ENCODE measurements around the gene SRMS. TPM values are rescaled to one million over a fixed set of nuclear protein-coding genes. Genes with fewer than 3 reads are reported as not detected.
A peak's percentile ranks its signal among the peaks of the same experiment; 100 is the strongest.

SRMS gene
- total RNA-seq, 1 donor from 2014 or later: not detected

DNA sequence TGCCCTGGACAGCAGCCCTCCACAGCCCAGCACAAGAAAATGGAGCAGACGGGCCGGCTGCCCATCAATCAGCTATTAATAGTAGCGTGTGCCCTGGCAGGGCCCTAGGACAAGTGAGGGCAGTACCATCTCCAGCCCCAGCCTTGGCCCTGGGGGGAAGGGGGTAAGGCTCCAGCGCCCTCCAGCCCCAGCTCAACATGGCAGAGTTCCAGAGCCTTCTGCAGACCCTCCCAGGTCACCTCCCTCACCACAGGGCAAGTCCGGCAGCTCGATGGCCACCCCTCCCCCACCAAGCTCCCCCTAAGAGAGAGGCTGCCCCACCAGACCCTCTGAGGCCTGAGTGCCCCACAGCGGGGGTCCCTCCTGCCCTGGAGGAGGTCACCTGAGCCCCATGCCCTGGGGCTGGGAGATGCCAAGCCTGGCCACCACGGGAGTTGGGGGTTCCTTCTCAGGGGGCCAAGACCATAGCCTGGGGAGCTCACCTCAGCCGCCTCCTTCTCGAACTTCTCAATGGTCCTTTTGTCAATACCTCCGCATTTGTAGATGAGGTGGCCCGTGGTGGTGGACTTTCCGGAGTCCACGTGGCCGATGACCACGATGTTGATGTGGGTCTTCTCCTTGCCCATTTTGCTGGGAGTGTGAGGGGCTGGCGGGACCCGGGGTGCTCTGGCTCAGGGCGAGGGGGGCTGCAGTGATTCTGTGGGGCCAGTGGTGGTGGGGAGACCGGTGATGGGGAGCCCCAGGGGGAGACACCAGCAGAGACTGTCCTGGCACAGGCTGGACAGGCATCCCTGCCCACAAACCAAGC, 50.2 kb downstream of the SRMS start:
- Histone ChIP-seq H3K4me3 (ENCODE audit: low read length in 3 of 3) (peak overlapping the region; percentile 73 to 88 (median 85)), H3K4me1 (ENCODE audit: control insufficient read depth in 3 of 3, insufficient read depth in 3 of 3, low read length in 3 of 3) (peaks cover 41 to 69% (median 59%) of the 10 kb centered on the region in 3 donors), H3K9me3 (ENCODE audit: control insufficient read depth in 3 of 3, low read length in 3 of 3) (no peaks in the 10 kb centered on the region), H3K27me3 (ENCODE audit: control insufficient read depth in 3 of 3, insufficient read depth in 3 of 3, low read length in 3 of 3) (peaks cover 0 to 16% (median 4%) of the 10 kb centered on the region in 3 donors), H3K36me3 (ENCODE audit: control insufficient read depth in 3 of 3, insufficient read depth in 3 of 3, low read length in 3 of 3) (peaks cover 19 to 47% (median 37%) of the 10 kb centered on the region in 3 donors), H3K9ac (ENCODE audit: low read depth in 1 of 3, low read length in 3 of 3) (peak overlapping the region; percentile 84 to 95 (median 94)), H3K27ac (ENCODE audit: low read depth, low read length) (peak overlapping the region; percentile 98)

DNA sequence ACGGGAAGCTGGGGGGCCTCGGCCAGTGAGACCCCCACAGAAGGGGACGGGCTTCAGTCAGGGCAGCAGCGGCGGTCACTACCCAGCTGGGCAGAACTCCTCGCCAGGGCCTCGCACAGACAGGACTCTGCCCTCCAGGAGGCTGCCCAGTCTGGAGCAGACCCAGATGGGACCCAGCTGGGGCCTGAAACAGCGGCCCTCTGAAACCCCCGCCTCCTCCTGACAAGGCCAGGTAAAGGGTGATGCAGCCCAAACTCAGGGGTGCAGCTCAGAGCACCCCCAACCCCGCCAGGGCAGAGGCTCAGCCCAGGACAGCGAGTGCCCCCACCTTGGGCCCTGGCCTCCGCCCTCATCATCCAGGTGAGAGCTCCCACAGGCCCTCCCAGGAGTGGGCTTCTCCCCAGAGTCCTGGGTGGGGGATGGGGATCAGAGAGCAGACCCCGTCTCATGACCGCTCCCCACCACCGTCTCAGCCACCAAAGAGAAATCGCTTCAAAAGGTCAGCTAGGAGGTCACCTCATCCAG, 50.9 kb downstream of the SRMS start:
- Histone ChIP-seq H3K27ac (ENCODE audit: low read depth, low read length) (peak overlapping the region; percentile 98), H3K27me3 (ENCODE audit: control insufficient read depth in 3 of 3, insufficient read depth in 3 of 3, low read length in 3 of 3) (peaks cover 0 to 16% (median 4%) of the 10 kb centered on the region in 3 donors), H3K9me3 (ENCODE audit: control insufficient read depth in 3 of 3, low read length in 3 of 3) (no peaks in the 10 kb centered on the region), H3K36me3 (ENCODE audit: control insufficient read depth in 3 of 3, insufficient read depth in 3 of 3, low read length in 3 of 3) (peaks cover 25 to 52% (median 43%) of the 10 kb centered on the region in 3 donors), H3K4me3 (ENCODE audit: low read length in 3 of 3) (peak overlapping the region; percentile 57 to 88 (median 85)), H3K4me1 (ENCODE audit: control insufficient read depth in 3 of 3, insufficient read depth in 3 of 3, low read length in 3 of 3) (peaks cover 38 to 68% (median 56%) of the 10 kb centered on the region in 3 donors), H3K9ac (ENCODE audit: low read depth in 1 of 3, low read length in 3 of 3) (peak overlapping the region; percentile 84 to 95 (median 94))

DNA sequence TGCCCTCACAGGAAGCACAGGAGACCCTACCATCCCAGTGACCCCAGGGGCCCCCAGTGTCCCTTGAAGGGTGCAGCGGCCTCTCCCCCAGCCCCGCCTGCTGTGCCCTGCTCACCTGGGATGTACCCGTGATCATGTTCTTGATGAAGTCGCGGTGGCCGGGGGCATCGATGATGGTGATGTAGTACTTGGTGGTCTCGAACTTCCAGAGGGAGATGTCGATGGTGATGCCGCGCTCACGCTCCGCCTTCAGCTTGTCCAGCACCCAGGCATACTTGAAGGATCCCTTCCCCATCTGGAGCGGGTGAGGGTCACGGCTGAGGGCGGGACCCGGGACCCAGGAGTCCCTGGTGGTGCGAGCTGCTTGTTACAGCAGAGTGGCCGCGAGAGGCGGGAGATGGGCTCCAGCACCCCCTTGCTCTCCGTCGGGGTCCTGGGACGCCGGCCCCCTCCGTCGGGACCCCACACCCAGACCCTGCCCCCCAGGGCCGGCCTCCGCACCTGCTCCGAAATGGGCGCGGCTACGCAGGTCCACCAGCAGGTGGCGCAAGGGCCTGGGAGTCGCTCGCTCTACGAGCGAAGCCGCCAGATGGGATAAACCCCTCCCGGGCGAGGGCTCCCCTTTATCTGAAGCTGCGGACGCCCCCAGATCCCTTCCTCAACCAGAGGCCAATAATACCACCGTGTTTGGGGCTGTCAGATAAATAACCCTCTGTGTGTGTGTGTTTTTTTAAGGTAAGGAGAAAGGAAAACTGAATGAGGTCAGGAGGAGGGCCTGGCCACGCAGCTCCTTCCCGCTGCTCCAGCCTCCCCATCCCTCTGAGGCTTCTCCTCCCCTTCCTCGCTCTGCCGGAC, 51.6 kb downstream of the SRMS start:
- Histone ChIP-seq H3K4me1 (ENCODE audit: control insufficient read depth in 3 of 3, insufficient read depth in 3 of 3, low read length in 3 of 3) (peaks cover 35 to 70% (median 56%) of the 10 kb centered on the region in 3 donors), H3K4me3 (ENCODE audit: low read length in 3 of 3) (peak overlapping the region; percentile 57 to 88 (median 85))

DNA sequence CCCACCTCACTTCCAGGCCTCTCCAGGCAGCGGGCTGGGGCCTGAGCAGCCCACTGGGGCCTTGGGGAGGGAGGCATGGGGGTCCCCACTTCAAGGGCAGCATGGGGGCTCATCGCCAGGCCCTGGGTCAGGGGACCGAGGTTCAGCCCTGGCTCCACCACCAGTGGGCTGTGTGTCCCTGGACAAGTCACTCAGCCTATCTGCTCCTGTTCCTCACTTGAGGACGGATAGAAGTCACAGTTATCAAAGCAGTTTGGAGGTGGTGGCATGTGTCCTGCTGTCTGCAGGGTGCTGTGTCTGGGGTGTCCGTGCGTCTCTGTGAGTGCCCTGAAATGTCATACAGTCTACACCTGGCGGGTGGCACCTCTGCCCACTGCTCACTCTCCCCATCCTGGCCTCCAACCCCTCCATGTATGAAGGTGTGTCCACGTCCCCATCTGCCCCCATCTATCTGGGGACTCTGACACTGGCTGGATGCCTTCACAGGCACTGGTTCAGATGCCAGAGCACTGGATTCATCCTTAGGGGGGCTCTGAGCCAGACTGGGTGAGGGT, 52.3 kb downstream of the SRMS start:
- peak overlapping the region; percentile 12 for H3K27ac ChIP-seq (ENCODE audit: low read depth, low read length)
- peaks cover 30 to 68% (median 51%) of the 10 kb centered on the region in 3 donors for H3K4me1 ChIP-seq (ENCODE audit: control insufficient read depth in 3 of 3, insufficient read depth in 3 of 3, low read length in 3 of 3)
- peaks cover 0 to 20% (median 9%) of the 10 kb centered on the region in 3 donors for H3K27me3 ChIP-seq (ENCODE audit: control insufficient read depth in 3 of 3, insufficient read depth in 3 of 3, low read length in 3 of 3)

More for the DNA sequence above, 51.6 kb downstream of the SRMS start:
- Histone ChIP-seq H3K36me3 (ENCODE audit: control insufficient read depth in 3 of 3, insufficient read depth in 3 of 3, low read length in 3 of 3) (peaks cover 32 to 59% (median 50%) of the 10 kb centered on the region in 3 donors), H3K27ac (ENCODE audit: low read depth, low read length) (peak overlapping the region; percentile 98), H3K9ac (ENCODE audit: low read depth in 1 of 3, low read length in 3 of 3) (peak overlapping the region; percentile 84 to 95 (median 94)), H3K27me3 (ENCODE audit: control insufficient read depth in 3 of 3, insufficient read depth in 3 of 3, low read length in 3 of 3) (peaks cover 0 to 15% (median 8%) of the 10 kb centered on the region in 3 donors), H3K9me3 (ENCODE audit: control insufficient read depth in 3 of 3, low read length in 3 of 3) (no peaks in the 10 kb centered on the region)

DNA sequence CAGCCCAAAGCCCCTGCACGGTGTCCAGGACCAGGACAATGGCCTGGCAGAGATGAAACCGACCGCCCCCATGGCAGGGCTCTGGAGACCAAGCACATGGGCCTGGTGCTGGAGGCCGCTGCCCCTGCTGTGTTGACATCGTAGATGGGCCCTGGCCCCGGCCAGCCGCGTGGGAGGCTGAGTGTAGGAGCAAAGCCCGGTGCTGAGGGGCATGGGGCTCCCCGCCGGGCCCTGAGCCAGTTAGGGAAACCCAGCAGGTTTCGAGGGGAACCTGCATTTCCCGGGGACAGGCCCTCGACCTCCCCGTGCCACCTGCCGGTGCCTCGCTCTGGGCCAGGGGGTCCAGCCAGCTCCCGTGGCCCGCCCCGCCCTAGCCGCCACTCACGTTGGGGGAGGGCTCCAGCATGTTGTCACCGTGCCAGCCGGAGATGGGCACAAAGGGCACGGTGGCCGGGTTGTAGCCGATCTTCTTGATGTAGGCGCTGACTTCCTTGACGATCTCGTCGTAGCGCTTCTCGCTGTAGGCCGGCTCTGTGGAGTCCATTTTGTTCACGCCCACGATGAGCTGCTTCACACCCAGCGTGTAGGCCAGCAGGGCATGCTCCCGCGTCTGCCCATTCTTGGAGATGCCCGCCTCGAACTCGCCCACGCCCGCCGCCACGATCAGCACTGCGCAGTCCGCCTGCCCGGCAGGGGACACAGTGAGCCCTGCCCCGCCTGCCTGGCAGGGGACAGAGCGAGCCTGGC, 53.0 kb downstream of the SRMS start:
- H3K4me1 ChIP-seq (ENCODE audit: control insufficient read depth in 3 of 3, insufficient read depth in 3 of 3, low read length in 3 of 3): peaks cover 25 to 61% (median 44%) of the 10 kb centered on the region in 3 donors
- H3K9ac ChIP-seq (ENCODE audit: low read depth in 1 of 3, low read length in 3 of 3): peak overlapping the region in 1 of 3 donors; percentile 95
- H3K36me3 ChIP-seq (ENCODE audit: control insufficient read depth in 3 of 3, insufficient read depth in 3 of 3, low read length in 3 of 3): peaks cover 35 to 71% (median 59%) of the 10 kb centered on the region in 3 donors
- no peak overlapping the region for H3K27ac ChIP-seq (ENCODE audit: low read depth, low read length)
- H3K27me3 ChIP-seq (ENCODE audit: control insufficient read depth in 3 of 3, insufficient read depth in 3 of 3, low read length in 3 of 3): peaks cover 0 to 21% (median 6%) of the 10 kb centered on the region in 3 donors
- H3K9me3 ChIP-seq (ENCODE audit: control insufficient read depth in 3 of 3, low read length in 3 of 3): no peaks in the 10 kb centered on the region
- no peak overlapping the region for H3K4me3 ChIP-seq (ENCODE audit: low read length in 3 of 3)

More for the DNA sequence above, 52.3 kb downstream of the SRMS start:
- Histone ChIP-seq H3K9me3 (ENCODE audit: control insufficient read depth in 3 of 3, low read length in 3 of 3) (no peaks in the 10 kb centered on the region), H3K4me3 (ENCODE audit: low read length in 3 of 3) (peak overlapping the region in 2 of 3 donors; percentile 13 to 88), H3K9ac (ENCODE audit: low read depth in 1 of 3, low read length in 3 of 3) (peak overlapping the region in 1 of 3 donors; percentile 95), H3K36me3 (ENCODE audit: control insufficient read depth in 3 of 3, insufficient read depth in 3 of 3, low read length in 3 of 3) (peaks cover 35 to 65% (median 57%) of the 10 kb centered on the region in 3 donors)

DNA sequence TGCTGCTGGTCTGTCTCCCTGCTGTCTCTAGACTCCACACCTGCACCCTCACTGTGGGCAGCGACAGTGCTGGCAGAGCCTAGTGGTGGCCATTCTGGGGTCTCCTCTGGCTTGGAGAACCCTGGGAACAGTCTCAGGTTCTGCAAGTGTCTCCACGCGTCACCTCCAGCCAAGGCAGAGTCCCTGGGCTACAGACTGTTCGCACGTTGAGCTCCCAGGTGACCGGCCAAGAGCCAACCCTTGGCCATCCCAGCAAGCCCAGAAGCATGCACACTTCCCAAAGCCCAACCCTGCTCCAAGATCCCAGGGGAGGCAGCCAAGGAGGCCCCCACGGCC, 53.5 kb downstream of the SRMS start:
- peaks cover 23 to 57% (median 41%) of the 10 kb centered on the region in 3 donors for H3K4me1 ChIP-seq (ENCODE audit: control insufficient read depth in 3 of 3, insufficient read depth in 3 of 3, low read length in 3 of 3)
- no peak overlapping the region for H3K27ac ChIP-seq (ENCODE audit: low read depth, low read length)
- peak overlapping the region in 2 of 3 donors; percentile 0 to 95 for H3K9ac ChIP-seq (ENCODE audit: low read depth in 1 of 3, low read length in 3 of 3)
- H3K9me3 ChIP-seq (ENCODE audit: control insufficient read depth in 3 of 3, low read length in 3 of 3): no peaks in the 10 kb centered on the region
- peaks cover 0 to 21% (median 5%) of the 10 kb centered on the region in 3 donors for H3K27me3 ChIP-seq (ENCODE audit: control insufficient read depth in 3 of 3, insufficient read depth in 3 of 3, low read length in 3 of 3)
- H3K36me3 ChIP-seq (ENCODE audit: control insufficient read depth in 3 of 3, insufficient read depth in 3 of 3, low read length in 3 of 3): peaks cover 35 to 74% (median 59%) of the 10 kb centered on the region in 3 donors
- no peak overlapping the region for H3K4me3 ChIP-seq (ENCODE audit: low read length in 3 of 3)

DNA sequence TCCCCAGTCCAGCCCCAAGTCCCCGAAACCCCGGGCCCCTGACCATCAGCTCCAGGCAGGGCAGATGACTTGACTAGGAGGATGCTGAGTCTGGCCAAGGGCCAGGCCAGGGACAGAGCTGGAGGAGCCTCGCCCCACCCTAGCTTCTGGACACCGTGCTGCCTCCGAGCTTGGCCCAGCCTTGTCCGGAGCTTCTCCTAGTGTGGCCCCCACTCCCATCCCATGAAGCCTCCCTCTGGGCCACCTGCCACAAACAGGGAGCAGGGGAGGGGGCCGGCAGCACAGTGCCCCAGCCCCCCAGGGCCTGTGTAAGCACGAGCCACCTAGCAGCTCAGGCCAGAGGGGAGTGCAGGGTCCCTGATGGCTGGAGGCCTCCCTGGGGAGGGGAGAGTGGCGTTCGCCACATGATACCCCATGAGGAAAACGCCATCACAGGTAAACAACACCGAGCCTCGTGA, 54.0 kb downstream of the SRMS start:
- Histone ChIP-seq H3K4me1 (ENCODE audit: control insufficient read depth in 3 of 3, insufficient read depth in 3 of 3, low read length in 3 of 3) (peaks cover 23 to 60% (median 41%) of the 10 kb centered on the region in 3 donors), H3K27me3 (ENCODE audit: control insufficient read depth in 3 of 3, insufficient read depth in 3 of 3, low read length in 3 of 3) (peaks cover 0 to 23% (median 5%) of the 10 kb centered on the region in 3 donors)

DNA sequence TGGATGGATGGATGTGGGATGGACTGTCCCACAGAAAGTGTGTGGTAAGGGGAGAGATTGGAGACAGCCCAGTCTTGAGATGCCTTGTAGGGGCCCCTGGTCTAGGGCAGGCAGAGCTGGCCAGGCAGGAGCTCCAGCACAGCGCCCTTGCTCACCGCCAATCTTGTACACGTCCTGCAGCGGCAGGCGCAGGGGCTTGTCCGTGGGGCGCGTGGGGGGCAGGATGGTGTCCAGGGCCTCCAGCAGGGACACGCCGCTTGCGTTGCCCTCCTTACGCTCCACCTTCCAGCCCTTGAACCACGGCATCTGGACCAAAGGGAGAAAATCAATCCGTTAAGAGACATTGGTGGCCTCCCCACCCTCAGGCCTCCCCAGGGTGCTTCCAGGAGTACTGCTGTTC, 54.6 kb downstream of the SRMS start:
- Histone ChIP-seq H3K27ac (ENCODE audit: low read depth, low read length) (no peak overlapping the region), H3K9me3 (ENCODE audit: control insufficient read depth in 3 of 3, low read length in 3 of 3) (no peaks in the 10 kb centered on the region), H3K4me1 (ENCODE audit: control insufficient read depth in 3 of 3, insufficient read depth in 3 of 3, low read length in 3 of 3) (peaks cover 23 to 61% (median 40%) of the 10 kb centered on the region in 3 donors), H3K4me3 (ENCODE audit: low read length in 3 of 3) (no peak overlapping the region), H3K27me3 (ENCODE audit: control insufficient read depth in 3 of 3, insufficient read depth in 3 of 3, low read length in 3 of 3) (peaks cover 0 to 22% (median 5%) of the 10 kb centered on the region in 3 donors), H3K9ac (ENCODE audit: low read depth in 1 of 3, low read length in 3 of 3) (no peak overlapping the region), H3K36me3 (ENCODE audit: control insufficient read depth in 3 of 3, insufficient read depth in 3 of 3, low read length in 3 of 3) (peaks cover 38 to 80% (median 66%) of the 10 kb centered on the region in 3 donors)

More for the DNA sequence above, 54.0 kb downstream of the SRMS start:
- Histone ChIP-seq H3K4me3 (ENCODE audit: low read length in 3 of 3) (no peak overlapping the region), H3K9ac (ENCODE audit: low read depth in 1 of 3, low read length in 3 of 3) (no peak overlapping the region), H3K27ac (ENCODE audit: low read depth, low read length) (no peak overlapping the region), H3K36me3 (ENCODE audit: control insufficient read depth in 3 of 3, insufficient read depth in 3 of 3, low read length in 3 of 3) (peaks cover 38 to 78% (median 64%) of the 10 kb centered on the region in 3 donors), H3K9me3 (ENCODE audit: control insufficient read depth in 3 of 3, low read length in 3 of 3) (no peaks in the 10 kb centered on the region)
